Liver (tissue), 9 donors: ENCODE data around the gene CAPN7. TPM values are rescaled to one million over a fixed set of nuclear protein-coding genes. Genes with fewer than 3 reads are reported as not detected.
A peak's percentile ranks its signal among the peaks of the same experiment; 100 is the strongest.

Experiments used
- DNase-seq: peaks from one replicate; pipeline ENCODE4 v3.0.0-alpha.2; 2017; ENCODE audit warnings: low spot score
- H3K27ac ChIP-seq, 2 donors: one replicate each; pipeline ENCODE4 v1.7.0; 2013; ENCODE audit warnings: inconsistent platforms in 2 of 2, low read length in 2 of 2, control low read depth in 1 of 2, low read depth in 1 of 2, mild to moderate bottlenecking in 1 of 2
- H3K27me3 ChIP-seq, 4 donors: one replicate each; pipeline versions ENCODE4 v1.6.1 to v1.7.0; 2013; ENCODE audit warnings: low read length in 3 of 4, inconsistent platforms in 1 of 4, mild to moderate bottlenecking in 1 of 4, moderate library complexity in 1 of 4; ENCODE audit not compliant: control insufficient read depth in 4 of 4, insufficient read depth in 4 of 4
- H3K36me3 ChIP-seq, 4 donors: one replicate each; pipeline versions ENCODE4 v1.6.1 to v1.7.0; 2013; ENCODE audit warnings: low read length in 3 of 4, mild to moderate bottlenecking in 3 of 4, low read depth in 1 of 4, moderate library complexity in 1 of 4; ENCODE audit not compliant: control insufficient read depth in 4 of 4, insufficient read depth in 3 of 4
- H3K4me1 ChIP-seq, 4 donors: one replicate each; pipeline versions ENCODE4 v1.6.1 to v1.7.0; 2013; ENCODE audit warnings: low read length in 3 of 4, mild to moderate bottlenecking in 3 of 4, moderate library complexity in 1 of 4; ENCODE audit not compliant: control insufficient read depth in 4 of 4, insufficient read depth in 4 of 4
- H3K4me3 ChIP-seq, 3 donors: one replicate each; pipeline versions ENCODE4 v1.6.1 to v1.7.0; 2013; ENCODE audit warnings: low read length in 3 of 3, control low read depth in 1 of 3, low read depth in 1 of 3, mild to moderate bottlenecking in 1 of 3
- H3K9ac ChIP-seq, 2 donors: one replicate each; pipeline ENCODE4 v1.7.0; 2013; ENCODE audit warnings: low read length in 2 of 2, mild to moderate bottlenecking in 2 of 2, moderate library complexity in 2 of 2, control low read depth in 1 of 2, low read depth in 1 of 2
- H3K9me3 ChIP-seq, 4 donors: one replicate each; pipeline versions ENCODE4 v1.6.1 to v1.7.0; 2013; ENCODE audit warnings: low read length in 3 of 4; ENCODE audit not compliant: control insufficient read depth in 4 of 4
- ATF3 ChIP-seq: IDR thresholded peaks from 2 replicates; pipeline ENCODE4 v1.6.1; 2016; ENCODE audit warnings: antibody characterized with exemption
- CTCF ChIP-seq: fragments of 150-350 bp; IDR thresholded peaks from 2 replicates; pipeline ENCODE4 v1.5.1; 2017; ENCODE audit warnings: improper control_type of control experiment, low read depth, low read length; ENCODE audit not compliant: missing input control
- EGR1 ChIP-seq, 2 donors: IDR thresholded peaks; 2 replicates each; pipeline ENCODE4 v1.6.1; 2016 to 2018; ENCODE audit warnings: antibody characterized with exemption in 2 of 2, low read depth in 2 of 2
- FOXA1 ChIP-seq: IDR thresholded peaks from 2 replicates; pipeline ENCODE4 v1.6.1; 2016; ENCODE audit warnings: antibody characterized with exemption
- FOXA2 ChIP-seq: IDR thresholded peaks from 2 replicates; pipeline ENCODE4 v1.6.1; 2016; ENCODE audit warnings: antibody characterized with exemption
- GABPA ChIP-seq, 2 donors: IDR thresholded peaks in 1 of 2; conservative IDR thresholded peaks in 1 of 2; 2 replicates each; pipeline ENCODE4 v1.6.1; 2016; ENCODE audit warnings: antibody characterized with exemption in 2 of 2, mild to moderate bottlenecking in 1 of 2, moderate library complexity in 1 of 2
- HNF4A ChIP-seq, 2 donors: conservative IDR thresholded peaks; 2 replicates each; pipeline ENCODE4 v1.6.1; 2016; ENCODE audit warnings: antibody characterized with exemption in 2 of 2, mild to moderate bottlenecking in 2 of 2
- HNF4G ChIP-seq: IDR thresholded peaks from 2 replicates; pipeline ENCODE4 v1.6.1; 2016; ENCODE audit warnings: antibody characterized with exemption
- JUND ChIP-seq, 2 donors: IDR thresholded peaks; 2 replicates each; pipeline ENCODE4 v1.6.1; 2016; ENCODE audit warnings: antibody characterized with exemption in 2 of 2
- MAX ChIP-seq: IDR thresholded peaks from 2 replicates; pipeline ENCODE4 v1.6.1; 2016; ENCODE audit warnings: antibody characterized with exemption
- NR2F2 ChIP-seq: IDR thresholded peaks from 2 replicates; pipeline ENCODE4 v1.6.1; 2016; ENCODE audit warnings: antibody characterized with exemption
- RAD21 ChIP-seq, 2 donors: IDR thresholded peaks; 2 replicates each; pipeline ENCODE4 v1.6.1; 2016; ENCODE audit warnings: antibody characterized with exemption in 2 of 2, mild to moderate bottlenecking in 2 of 2
- RXRA ChIP-seq, 2 donors: IDR thresholded peaks; 2 replicates each; pipeline ENCODE4 v1.6.1; 2017 to 2018; ENCODE audit warnings: antibody characterized with exemption in 2 of 2, mild to moderate bottlenecking in 1 of 2
- SP1 ChIP-seq: IDR thresholded peaks from 2 replicates; pipeline ENCODE4 v1.6.1; 2018; ENCODE audit warnings: antibody characterized with exemption, mild to moderate bottlenecking
- TAF1 ChIP-seq: conservative IDR thresholded peaks from 2 replicates; pipeline ENCODE4 v1.6.1; 2016; ENCODE audit warnings: antibody characterized with exemption, mild to moderate bottlenecking
- YY1 ChIP-seq: IDR thresholded peaks from 2 replicates; pipeline ENCODE4 v1.6.1; 2016; ENCODE audit warnings: antibody characterized with exemption, mild to moderate bottlenecking
- ZBTB33 ChIP-seq: IDR thresholded peaks from 2 replicates; pipeline ENCODE4 v1.6.1; 2016; ENCODE audit warnings: antibody characterized with exemption
- WGBS: extraction: QIAGEN DNeasy Blood & Tissue Kit; methylation state at CpG from one replicate; pipeline ENCODE4 v1.1.7; 2013; 5-methylcytosine and 5-hydroxymethylcytosine counted together
- polyA plus RNA-seq, 2 donors: library from polyadenylated mRNA; stranded (reverse) in 1 of 2; unstranded in 1 of 2; fragments of 200-250 nt in 1 of 2; fragments of >200 nt in 1 of 2; fragmentation: Nextera tagmentation in 1 of 2; extraction: Ambion mirVana in 1 of 2; gene quantifications; one replicate each; pipeline versions ENCODE4 v1.2.1 to v1.2.3, GENCODE V29; 2013 to 2015
- total RNA-seq, 2 donors: library from RNA; depleted of rRNA; stranded (reverse); fragments of >200 nt; gene quantifications; one replicate each; pipeline ENCODE4 v1.2.3, GENCODE V29; 2014
- TF ChIP-seq, protein P1 (sequence below): IDR thresholded peaks from 2 replicates; pipeline ENCODE4 v1.6.1; 2016; ENCODE audit warnings: antibody characterized with exemption, mild to moderate bottlenecking
- donor health status: healthy.
- donor health status: healthy.
- donor health status: healthy.
- donor health status: healthy.
- donor health status: healthy.

Gene CAPN7
- total and polyA plus RNA-seq, 4 donors, result 9.5 to 41.9 (median 17.9) TPM

- TF ChIP-seq EGR1 (IDR thresholded peaks at IDR 0.05; ENCODE audit: low read depth in 2 of 2) (no peak), YY1 (no peak), FOXA1 (no peak), GABPA (IDR thresholded peaks at IDR 0.05 in 1 of 2, conservative IDR thresholded peaks at IDR 0.05 in 1 of 2) (no peak), ATF3 (no peak), MAX (no peak), CTCF (peak; percentile 96), ZBTB33 (no peak), TAF1 (no peak), HNF4G (no peak), FOXA2 (no peak), RXRA (IDR thresholded peaks at IDR 0.05) (peak in 1 of 2 donors; percentile 14), HNF4A (conservative IDR thresholded peaks at IDR 0.05) (peak in 1 of 2 donors; percentile 23), JUND (IDR thresholded peaks at IDR 0.05) (no peak), SP1 (no peak), RAD21 (IDR thresholded peaks at IDR 0.05) (peak; percentile 100), NR2F2 (peak; percentile 42)
- TF ChIP-seq, protein P1, sequence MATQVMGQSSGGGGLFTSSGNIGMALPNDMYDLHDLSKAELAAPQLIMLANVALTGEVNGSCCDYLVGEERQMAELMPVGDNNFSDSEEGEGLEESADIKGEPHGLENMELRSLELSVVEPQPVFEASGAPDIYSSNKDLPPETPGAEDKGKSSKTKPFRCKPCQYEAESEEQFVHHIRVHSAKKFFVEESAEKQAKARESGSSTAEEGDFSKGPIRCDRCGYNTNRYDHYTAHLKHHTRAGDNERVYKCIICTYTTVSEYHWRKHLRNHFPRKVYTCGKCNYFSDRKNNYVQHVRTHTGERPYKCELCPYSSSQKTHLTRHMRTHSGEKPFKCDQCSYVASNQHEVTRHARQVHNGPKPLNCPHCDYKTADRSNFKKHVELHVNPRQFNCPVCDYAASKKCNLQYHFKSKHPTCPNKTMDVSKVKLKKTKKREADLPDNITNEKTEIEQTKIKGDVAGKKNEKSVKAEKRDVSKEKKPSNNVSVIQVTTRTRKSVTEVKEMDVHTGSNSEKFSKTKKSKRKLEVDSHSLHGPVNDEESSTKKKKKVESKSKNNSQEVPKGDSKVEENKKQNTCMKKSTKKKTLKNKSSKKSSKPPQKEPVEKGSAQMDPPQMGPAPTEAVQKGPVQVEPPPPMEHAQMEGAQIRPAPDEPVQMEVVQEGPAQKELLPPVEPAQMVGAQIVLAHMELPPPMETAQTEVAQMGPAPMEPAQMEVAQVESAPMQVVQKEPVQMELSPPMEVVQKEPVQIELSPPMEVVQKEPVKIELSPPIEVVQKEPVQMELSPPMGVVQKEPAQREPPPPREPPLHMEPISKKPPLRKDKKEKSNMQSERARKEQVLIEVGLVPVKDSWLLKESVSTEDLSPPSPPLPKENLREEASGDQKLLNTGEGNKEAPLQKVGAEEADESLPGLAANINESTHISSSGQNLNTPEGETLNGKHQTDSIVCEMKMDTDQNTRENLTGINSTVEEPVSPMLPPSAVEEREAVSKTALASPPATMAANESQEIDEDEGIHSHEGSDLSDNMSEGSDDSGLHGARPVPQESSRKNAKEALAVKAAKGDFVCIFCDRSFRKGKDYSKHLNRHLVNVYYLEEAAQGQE, result no peak
- peaks cover 0 to 8% (median 2%) of the 10 kb centered on the region in 4 donors for H3K4me1 ChIP-seq
Measured at GRCh38 chr3:15268033-15268631, 62.1 kb downstream of the CAPN7 start.

More at GRCh38 chr3:15268033-15268631, 62.1 kb downstream of the CAPN7 start:
- peak; percentile 78 for DNase-seq
- no peaks in the 10 kb centered on the region for H3K27me3 ChIP-seq
- no peaks in the 10 kb centered on the region for H3K36me3 ChIP-seq
- H3K9me3 ChIP-seq, result no peaks in the 10 kb centered on the region
- 31% methylated on average over 15 of the region's 15 CpGs for WGBS
- H3K4me3 ChIP-seq, result no peak overlapping the region
- no peak overlapping the region for H3K9ac ChIP-seq
- no peak overlapping the region for H3K27ac ChIP-seq
